Left lobe of liver (tissue), 2 donors: ENCODE data around the gene PPP1R37. TPM values are rescaled to one million over a fixed set of nuclear protein-coding genes. Genes with fewer than 3 reads are reported as not detected.

ENCODE experiments used
- ATAC-seq: fragments of 200-7000 bp; cut with Tn5 transposase; one replicate; pipeline ENCODE4 v1.9.1; 2020; ENCODE audit warnings: mild to moderate bottlenecking, moderate library complexity
- DNase-seq: peaks from one replicate; pipeline ENCODE4 v3.0.0-alpha.2; 2020; ENCODE audit warnings: low spot score
- total RNA-seq: library from RNA; stranded (reverse); gene quantifications from one replicate; pipeline ENCODE4 v1.2.1, GENCODE V29; 2021
- donor health status: DM: no; HTN: no; CAD: no; lungs with moderate emphysema.
- donor health status: DM: no; HTN: yes; CAD: no.

The PPP1R37 gene
- total RNA-seq, 1 donor from 2014 or later: 11.3 TPM

DNA sequence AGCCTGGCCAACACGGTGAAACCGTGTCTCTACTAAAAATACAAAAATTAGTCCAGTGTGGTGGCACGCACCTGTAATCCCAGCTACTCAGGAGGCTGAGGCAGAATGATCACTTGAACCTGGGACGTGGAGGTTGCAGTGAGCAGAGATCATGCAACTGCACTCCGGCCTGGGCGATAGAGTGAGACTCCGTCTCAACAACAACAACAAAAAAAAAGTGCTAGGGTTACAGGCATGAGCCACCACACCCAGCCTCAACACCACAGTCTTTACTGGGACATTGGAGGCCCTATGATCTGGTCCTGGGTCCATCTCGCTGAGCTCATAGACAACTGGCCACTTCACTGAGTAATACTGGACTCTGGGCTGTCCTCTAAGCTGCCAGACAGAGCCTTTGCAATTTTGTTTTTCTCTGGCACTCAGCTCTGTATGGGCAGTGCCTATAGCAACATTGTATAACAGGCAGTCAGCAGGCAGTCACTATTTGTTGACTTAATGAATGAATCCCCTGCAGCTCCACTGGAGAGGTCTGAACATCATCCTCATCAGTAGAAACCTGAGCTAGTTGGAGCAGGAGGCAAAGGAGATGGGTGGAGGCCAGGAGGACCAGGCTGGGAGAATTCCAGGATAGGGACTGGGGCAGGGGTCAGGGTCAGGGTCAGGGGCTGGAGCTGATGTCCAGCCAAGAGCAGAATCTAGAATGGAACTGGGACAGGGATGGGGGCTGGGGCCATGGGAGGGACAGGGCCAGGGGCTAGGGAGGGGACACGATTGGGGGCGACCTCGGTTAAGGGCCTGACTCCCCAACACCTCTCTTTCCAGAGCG is 93.7 kb downstream of the PPP1R37 start:
- DNase-seq: no peak
- peak; percentile 75 for ATAC-seq

DNA sequence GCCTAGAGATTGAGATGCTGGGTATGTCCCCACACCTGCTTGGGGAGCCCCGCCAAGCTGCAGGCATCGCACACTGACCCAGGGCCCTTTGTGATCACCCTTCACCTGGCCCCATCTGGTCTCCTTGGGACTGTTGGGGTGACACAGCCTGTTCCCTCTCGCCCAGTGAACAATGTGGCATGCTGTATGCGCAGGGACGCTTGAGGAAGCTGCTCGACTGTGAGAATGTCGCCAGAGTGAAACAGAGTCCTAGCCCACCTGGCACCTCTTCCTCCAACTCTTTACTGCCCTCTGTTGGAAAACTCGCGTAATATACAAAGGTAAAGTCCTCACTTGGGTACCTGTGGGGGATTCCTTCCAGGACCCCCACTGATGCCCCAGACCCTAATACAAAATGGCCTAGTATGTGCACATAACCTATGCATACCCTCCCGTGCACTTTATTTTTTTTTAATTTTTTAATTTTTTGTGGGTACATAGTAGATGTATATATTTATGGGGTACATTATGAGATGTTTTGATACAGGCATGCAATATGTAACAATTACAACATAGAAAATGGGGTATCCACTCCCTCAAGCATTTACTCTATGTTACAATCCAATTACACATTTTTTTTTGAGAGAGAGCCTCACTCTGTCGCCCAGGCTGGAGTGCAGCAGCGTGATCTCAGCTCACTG is 94.6 kb downstream of the PPP1R37 start:
- no peak for DNase-seq
- ATAC-seq: peak; percentile 75

DNA sequence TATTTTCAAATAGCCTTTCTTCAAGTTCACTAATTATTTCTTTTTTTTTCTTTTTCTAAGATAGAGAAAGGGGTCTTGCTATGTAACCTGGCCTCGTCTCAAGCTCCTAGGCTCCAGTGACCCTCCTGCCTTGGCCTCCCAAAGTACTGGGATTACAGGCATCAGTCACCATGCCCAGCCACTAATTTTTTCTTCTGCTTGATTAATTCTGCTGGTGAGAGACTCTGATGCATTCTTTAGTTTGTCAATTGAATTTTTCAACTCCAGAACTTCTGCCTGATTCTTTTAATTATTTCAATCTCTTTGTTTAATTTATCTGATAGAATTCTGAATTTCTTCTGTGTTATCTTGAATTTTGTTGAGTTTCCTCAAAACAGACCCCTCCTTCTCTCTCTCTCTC is 97.0 kb downstream of the PPP1R37 start:
- DNase-seq (no peak), ATAC-seq (no peak)

DNA sequence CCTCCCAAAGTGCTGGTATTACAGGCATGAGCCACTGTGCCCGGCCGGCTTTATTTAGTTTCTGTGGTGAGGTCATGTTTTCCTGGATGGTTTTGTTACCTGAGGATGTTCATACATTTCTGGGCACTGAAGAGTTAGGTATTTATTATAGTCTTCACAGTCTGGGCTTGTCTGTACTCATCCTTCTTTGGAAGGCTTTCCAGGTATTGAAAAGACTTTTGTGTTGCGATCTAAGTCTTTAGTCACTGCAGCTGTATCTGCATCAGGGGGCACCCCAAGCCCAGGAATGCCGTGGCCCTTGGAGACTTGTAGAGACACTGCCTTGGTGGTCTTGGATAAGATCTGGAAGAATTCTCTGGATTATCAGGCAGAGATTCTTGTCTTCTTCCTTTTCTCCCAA is 98.4 kb downstream of the PPP1R37 start:
- ATAC-seq: no peak
- no peak for DNase-seq

DNA sequence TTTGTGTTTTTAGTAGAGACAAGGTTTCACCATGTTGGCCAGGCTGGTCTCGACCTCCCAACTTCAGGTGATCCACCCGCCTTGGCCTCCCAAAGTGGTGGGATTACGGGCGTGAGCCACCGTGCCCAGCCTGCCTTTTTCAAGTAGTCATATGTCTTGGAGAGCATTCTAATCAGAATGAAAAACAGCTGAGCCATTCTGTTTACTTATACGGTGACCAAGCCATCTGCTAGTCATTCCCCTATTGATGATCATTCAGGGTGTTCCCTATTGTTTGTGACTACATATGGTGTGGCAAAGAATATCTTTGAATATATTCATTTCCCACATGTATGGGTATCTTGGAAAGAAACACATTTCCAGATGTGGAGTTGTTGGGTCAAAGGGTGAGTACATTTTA is 102.8 kb downstream of the PPP1R37 start:
- ATAC-seq (no peak), DNase-seq (no peak)

Other genes with a start within 250 kb of the PPP1R37 start
- gene NECTIN2, start 246.9 kb upstream of the PPP1R37 start, total RNA-seq: 70.4 TPM
- gene TOMM40, start 201.9 kb upstream of the PPP1R37 start, total RNA-seq: 28.8 TPM
- gene APOE, start 187.4 kb upstream of the PPP1R37 start, total RNA-seq: 5,009 TPM
- 6,817 TPM for gene APOC1, start 178.6 kb upstream of the PPP1R37 start, total RNA-seq
- 297 TPM for gene APOC4, start 150.9 kb upstream of the PPP1R37 start, total RNA-seq
- 1,677 TPM for gene APOC2, start 147.1 kb upstream of the PPP1R37 start, total RNA-seq
- gene CLPTM1, start 137.8 kb upstream of the PPP1R37 start, total RNA-seq: 92.6 TPM
- 1.5 TPM for gene RELB, start 91.7 kb upstream of the PPP1R37 start, total RNA-seq
- 50.5 TPM for gene CLASRP, start 54.1 kb upstream of the PPP1R37 start, total RNA-seq
- gene ZNF296, start 16.7 kb upstream of the PPP1R37 start, total RNA-seq: 0.35 TPM
- gene GEMIN7, start 13.9 kb upstream of the PPP1R37 start, total RNA-seq: 11.7 TPM
- not detected for gene NKPD1, start 67.8 kb downstream of the PPP1R37 start, total RNA-seq
- gene TRAPPC6A, start 85.1 kb downstream of the PPP1R37 start, total RNA-seq: 30.6 TPM
- gene BLOC1S3, start 85.6 kb downstream of the PPP1R37 start, total RNA-seq: 6.5 TPM
- gene EXOC3L2, start 152.2 kb downstream of the PPP1R37 start, total RNA-seq: 4.3 TPM
- gene MARK4, start 158.1 kb downstream of the PPP1R37 start, total RNA-seq: 17.5 TPM
- not detected for gene CKM, start 229.7 kb downstream of the PPP1R37 start, total RNA-seq
- not detected for gene KLC3, start 247.6 kb downstream of the PPP1R37 start, total RNA-seq